Esophagus squamous epithelium (tissue), 5 donors: ENCODE data around the gene ANKRD65. TPM values are rescaled to one million over a fixed set of nuclear protein-coding genes. Genes with fewer than 3 reads are reported as not detected.
A peak's percentile ranks its signal among the peaks of the same experiment; 100 is the strongest.
"Not testable (repeated sequence)": the region's sequence is repeated elsewhere in the genome, so short reads cannot be mapped to it uniquely, and the experiment has no call there.

ENCODE experiments used
- DNase-seq: peaks from one replicate; lab custom pipeline; 2025; lab: John Stamatoyannopoulos, UW
- H3K27ac ChIP-seq, 4 donors: fragments of 200-600 bp; sonication (generic); one replicate each; pipeline ENCODE4 v1.5.1; 2016 to 2019; ENCODE audit warnings: mild to moderate bottlenecking in 1 of 4
- H3K27me3 ChIP-seq, 4 donors: fragments of 200-600 bp; sonication (generic); 1 replicate in 3 of 4; 2 replicates in 1 of 4; pipeline versions ENCODE4 v1.5.1 to v1.6.0; 2017 to 2021; ENCODE audit warnings: antibody characterized with exemption in 1 of 4
- H3K36me3 ChIP-seq, 3 donors: fragments of 200-600 bp; sonication (generic); one replicate each; pipeline ENCODE4 v1.5.1; 2016 to 2019
- H3K4me1 ChIP-seq, 3 donors: fragments of 200-600 bp; sonication (generic); one replicate each; pipeline ENCODE4 v1.5.1; 2017 to 2019
- H3K4me3 ChIP-seq, 4 donors: fragments of 200-600 bp; sonication (generic); 1 replicate in 3 of 4; 2 replicates in 1 of 4; pipeline ENCODE4 v1.5.1; 2016 to 2019; ENCODE audit warnings: mild to moderate bottlenecking in 2 of 4, moderate library complexity in 1 of 4
- H3K9me3 ChIP-seq, 3 donors: fragments of 200-600 bp; sonication (generic); one replicate each; pipeline ENCODE4 v1.5.1; 2016 to 2019
- POLR2A ChIP-seq, 4 donors: fragments of 450-650 bp; IDR thresholded peaks; one replicate each; pipeline ENCODE4 v1.6.1; 2017; ENCODE audit warnings: antibody characterized with exemption in 4 of 4, mild to moderate bottlenecking in 4 of 4, moderate library complexity in 3 of 4
- WGBS, 2 donors: methylation state at CpG; one replicate each; pipeline ENCODE4 v1.1.5; 2018; 5-methylcytosine and 5-hydroxymethylcytosine counted together
- intact Hi-C: fragments of 100-400 bp; cut with DNase I; formaldehyde crosslinking; loops from one replicate; pipeline ENCODE4 v1.15.0; 2022
- total RNA-seq, 4 donors: library from RNA; depleted of rRNA; stranded (reverse); fragments of >200 nt; gene quantifications; one replicate each; pipeline ENCODE4 v1.1.0, GENCODE V29; 2016
- TF ChIP-seq, protein P1 (sequence below), 6 experiments: fragments of 450-650 bp in 4 of 6; fragments of 200-600 bp in 2 of 6; sonication (generic) in 2 of 6; IDR thresholded peaks; one replicate each; pipeline ENCODE4 v1.5.1; 2016 to 2019; ENCODE audit warnings: antibody characterized with exemption in 6 of 6, mild to moderate bottlenecking in 4 of 6, moderate library complexity in 4 of 6
- donor health status: DM: yes; HTN: yes; CAD: no.

Gene ANKRD65
- total RNA-seq, 4 donors from 2014 or later = 4.7 to 28.3 (median 14.4) TPM

DNA sequence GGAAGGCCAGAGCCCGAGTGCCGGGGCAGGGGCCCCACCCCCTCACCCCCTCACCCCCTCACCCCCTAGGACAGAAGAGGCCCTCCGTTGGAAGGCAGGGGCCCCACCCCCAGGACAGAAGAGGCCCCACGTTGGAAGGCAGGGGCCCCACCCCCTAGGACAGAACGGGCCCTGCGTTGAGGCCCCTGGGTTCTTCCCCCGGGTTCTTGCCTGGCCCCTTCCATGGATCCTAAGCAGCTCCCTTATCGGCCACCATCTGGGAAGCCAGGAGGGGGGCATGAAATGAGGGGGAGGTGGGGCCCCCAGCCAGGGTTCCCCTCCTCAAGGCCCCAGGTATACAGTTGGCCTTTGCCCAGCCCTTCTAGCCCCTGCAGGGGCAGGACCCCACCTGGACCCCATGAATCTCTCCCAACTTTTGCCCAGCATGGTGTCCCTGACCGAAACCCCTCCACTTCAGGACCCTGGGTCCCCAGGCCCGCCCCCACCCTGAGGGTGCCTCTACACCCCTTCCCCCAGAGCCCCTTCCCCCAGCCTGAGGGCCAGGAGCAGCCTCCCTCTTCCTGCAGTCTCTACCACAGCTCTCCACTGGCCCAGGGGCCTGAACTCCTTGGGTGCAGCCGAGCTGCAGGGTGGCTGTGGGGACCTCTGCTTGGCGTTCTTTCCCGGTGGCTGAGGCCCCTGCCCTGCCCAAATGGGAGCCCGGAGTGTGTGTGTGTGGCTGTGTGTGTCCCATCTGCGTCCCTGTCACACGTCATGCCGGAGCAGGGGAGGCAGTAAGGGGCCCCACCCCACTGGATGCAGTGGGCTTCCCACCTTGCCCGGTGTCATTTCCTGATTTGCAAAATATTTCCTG is 10.1 kb upstream of the ANKRD65 start:
- DNase-seq = no peak
- TF ChIP-seq, protein P1, sequence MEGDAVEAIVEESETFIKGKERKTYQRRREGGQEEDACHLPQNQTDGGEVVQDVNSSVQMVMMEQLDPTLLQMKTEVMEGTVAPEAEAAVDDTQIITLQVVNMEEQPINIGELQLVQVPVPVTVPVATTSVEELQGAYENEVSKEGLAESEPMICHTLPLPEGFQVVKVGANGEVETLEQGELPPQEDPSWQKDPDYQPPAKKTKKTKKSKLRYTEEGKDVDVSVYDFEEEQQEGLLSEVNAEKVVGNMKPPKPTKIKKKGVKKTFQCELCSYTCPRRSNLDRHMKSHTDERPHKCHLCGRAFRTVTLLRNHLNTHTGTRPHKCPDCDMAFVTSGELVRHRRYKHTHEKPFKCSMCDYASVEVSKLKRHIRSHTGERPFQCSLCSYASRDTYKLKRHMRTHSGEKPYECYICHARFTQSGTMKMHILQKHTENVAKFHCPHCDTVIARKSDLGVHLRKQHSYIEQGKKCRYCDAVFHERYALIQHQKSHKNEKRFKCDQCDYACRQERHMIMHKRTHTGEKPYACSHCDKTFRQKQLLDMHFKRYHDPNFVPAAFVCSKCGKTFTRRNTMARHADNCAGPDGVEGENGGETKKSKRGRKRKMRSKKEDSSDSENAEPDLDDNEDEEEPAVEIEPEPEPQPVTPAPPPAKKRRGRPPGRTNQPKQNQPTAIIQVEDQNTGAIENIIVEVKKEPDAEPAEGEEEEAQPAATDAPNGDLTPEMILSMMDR (IDR thresholded peaks at IDR 0.05) = no peak
- no peak for TF ChIP-seq POLR2A (IDR thresholded peaks at IDR 0.05)
- intact Hi-C loops = no loop called here
- H3K36me3 ChIP-seq = no peaks in the 10 kb centered on the region
- peak overlapping the region in 3 of 4 donors; percentile 15 to 50 (median 22) for H3K4me3 ChIP-seq
- no peaks in the 10 kb centered on the region for H3K9me3 ChIP-seq
- peak overlapping the region; percentile 93 to 97 (median 96) for H3K27ac ChIP-seq
- H3K4me1 ChIP-seq = peaks cover 59 to 96% (median 70%) of the 10 kb centered on the region in 3 donors
- WGBS, 2 donors = 44 to 63% methylated on average over 3 to 9 of the region's 18 CpGs
- H3K27me3 ChIP-seq = peaks cover 0 to 28% (median 0%) of the 10 kb centered on the region in 4 donors

DNA sequence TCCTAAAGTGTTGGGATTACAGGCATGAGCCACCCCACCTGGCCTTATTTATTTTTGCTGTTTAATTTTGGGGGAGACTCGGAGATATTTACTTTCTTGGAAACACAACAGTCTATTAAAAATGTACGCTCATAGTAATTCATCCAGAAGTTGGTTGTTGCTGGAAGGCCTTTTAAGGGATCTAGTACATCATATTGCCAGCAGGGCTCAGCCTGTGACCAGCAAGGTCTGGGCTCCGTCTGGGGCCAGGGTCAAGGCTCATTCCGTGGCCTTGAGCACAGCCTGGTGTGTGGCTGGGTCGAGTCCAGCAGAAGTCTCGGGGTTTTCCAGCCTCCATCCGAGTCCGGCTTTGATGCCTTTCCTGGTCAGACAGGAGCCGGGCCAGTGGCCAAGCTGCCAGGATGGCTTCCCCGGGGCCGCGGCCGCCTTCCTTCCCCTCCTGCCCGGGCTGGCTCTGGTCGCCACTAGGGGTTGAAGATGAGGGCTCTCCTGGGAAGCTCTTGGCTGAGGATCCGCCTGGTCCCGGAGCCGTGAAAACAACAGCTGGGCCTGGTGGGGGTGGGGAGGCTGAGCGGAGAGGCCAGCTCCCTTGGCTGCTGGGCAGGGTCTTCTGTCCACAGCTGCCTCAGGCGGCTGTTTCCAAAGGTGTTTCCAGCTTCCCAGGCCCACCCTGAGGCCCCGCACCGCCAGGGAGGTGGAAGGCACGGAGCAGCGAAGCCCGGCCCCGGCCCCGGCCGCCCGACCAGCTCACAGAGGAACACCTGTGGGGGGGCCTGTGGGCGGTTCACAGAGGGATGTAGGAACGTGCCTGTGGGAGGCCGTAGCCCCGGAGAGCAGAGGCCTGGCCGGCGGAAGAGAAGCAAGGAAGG is 9.3 kb upstream of the ANKRD65 start:
- DNase-seq = no peak
- no peaks in the 10 kb centered on the region for H3K9me3 ChIP-seq
- H3K4me1 ChIP-seq = peaks cover 51 to 98% (median 68%) of the 10 kb centered on the region in 3 donors
- peak overlapping the region; percentile 93 to 97 (median 96) for H3K27ac ChIP-seq
- H3K27me3 ChIP-seq = peaks cover 0 to 30% (median 0%) of the 10 kb centered on the region in 4 donors
- H3K4me3 ChIP-seq = peak overlapping the region in 3 of 4 donors; percentile 15 to 50 (median 22)
- peak in 1 of 4 donors; percentile 7 for TF ChIP-seq POLR2A (IDR thresholded peaks at IDR 0.05)
- TF ChIP-seq, protein P1 (IDR thresholded peaks at IDR 0.05) = peak in 3 of 6 experiments; percentile 19 to 34 (median 31)
- intact Hi-C loops = no loop called here
- 17 to 18% methylated on average over 5 to 11 of the region's 35 CpGs for whole genome bisulfite sequencing, 2 donors
- H3K36me3 ChIP-seq = no peaks in the 10 kb centered on the region

DNA sequence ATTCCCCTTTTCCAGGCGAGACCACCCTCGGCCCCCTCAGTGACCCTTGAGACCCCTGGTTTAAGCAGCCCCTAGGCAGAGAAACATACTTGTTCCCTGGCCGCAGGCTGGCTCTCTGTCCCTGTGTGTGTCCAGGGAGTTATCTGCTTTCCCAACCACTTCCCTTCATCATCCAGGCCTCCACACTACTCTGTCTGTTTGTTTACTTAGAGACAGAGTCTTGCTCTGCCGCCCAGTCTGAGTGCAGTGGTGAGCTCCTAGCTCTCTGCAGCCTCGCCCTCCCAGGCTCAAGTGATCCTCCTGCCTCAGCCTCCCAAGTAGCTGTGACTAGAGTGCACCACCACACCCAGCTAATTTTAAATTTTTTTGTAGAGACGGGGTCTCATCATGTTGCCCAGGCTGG is 8.6 kb upstream of the ANKRD65 start:
- TF ChIP-seq, protein P1 (IDR thresholded peaks at IDR 0.05) = no peak
- no peak for TF ChIP-seq POLR2A (IDR thresholded peaks at IDR 0.05)
- H3K27me3 ChIP-seq = peaks cover 0 to 27% (median 0%) of the 10 kb centered on the region in 4 donors
- no peak overlapping the region for H3K4me3 ChIP-seq
- no peak for DNase-seq
- peak overlapping the region; percentile 93 to 97 (median 96) for H3K27ac ChIP-seq
- peaks cover 44 to 91% (median 62%) of the 10 kb centered on the region in 3 donors for H3K4me1 ChIP-seq
- WGBS, 2 donors = 37 to 63% methylated on average over 5 to 6 of the region's 6 CpGs
- no peaks in the 10 kb centered on the region for H3K9me3 ChIP-seq
- H3K36me3 ChIP-seq = no peaks in the 10 kb centered on the region
- intact Hi-C loops = no loop called here

DNA sequence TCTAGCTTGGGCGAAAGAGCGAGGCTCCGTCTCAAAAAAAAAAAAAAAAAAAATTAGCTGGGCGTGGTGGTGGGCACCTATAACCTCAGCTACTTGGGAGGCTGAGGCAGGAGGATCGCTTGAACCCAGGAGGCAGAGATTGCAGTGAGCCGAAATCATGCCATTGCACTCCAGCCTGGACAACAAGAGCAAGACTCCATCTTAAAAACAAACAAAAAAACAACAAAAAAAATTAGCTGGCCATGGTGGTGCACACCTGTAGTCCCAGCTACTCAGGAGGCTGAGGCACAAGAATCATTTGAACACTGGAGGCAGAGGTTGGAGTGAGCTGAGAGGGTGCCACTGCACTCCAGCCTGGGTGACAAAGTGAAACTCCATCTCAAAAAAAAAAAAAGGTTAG is 7.9 kb upstream of the ANKRD65 start:
- Histone ChIP-seq H3K27me3 (peaks cover 0 to 23% (median 0%) of the 10 kb centered on the region in 4 donors), H3K27ac (peak overlapping the region in 2 of 4 donors; percentile 96), H3K4me1 (peaks cover 37 to 84% (median 55%) of the 10 kb centered on the region in 3 donors)
- whole genome bisulfite sequencing, 2 donors = 94 to 95% methylated on average over 3 to 6 of the region's 6 CpGs
- H3K9me3 ChIP-seq, DNase-seq, intact Hi-C loops, H3K36me3 ChIP-seq, H3K4me3 ChIP-seq: not testable (repeated sequence)

DNA sequence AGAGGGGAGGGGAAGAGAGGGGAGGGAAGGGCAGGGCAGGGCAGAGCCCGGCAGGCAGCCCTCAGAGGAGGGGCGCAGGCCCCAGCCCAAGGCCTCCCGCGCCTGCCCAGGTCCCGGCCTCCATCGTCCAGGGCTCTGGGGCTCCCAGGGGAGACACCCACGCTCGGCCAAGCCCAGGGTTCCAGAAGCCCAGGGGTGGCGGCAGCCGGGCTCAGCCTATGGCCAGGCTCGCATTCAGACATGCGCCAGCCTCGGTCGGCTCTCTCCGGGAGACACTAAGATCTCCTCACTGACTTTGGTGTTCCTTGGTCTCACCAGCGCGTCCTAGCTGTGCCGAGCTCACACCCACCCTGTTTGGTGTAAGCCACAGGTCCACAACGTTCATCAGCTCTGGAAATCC is 7.1 kb upstream of the ANKRD65 start:
- TF ChIP-seq, protein P1 (IDR thresholded peaks at IDR 0.05) = no peak
- TF ChIP-seq POLR2A (IDR thresholded peaks at IDR 0.05) = no peak
- peaks cover 29 to 81% (median 51%) of the 10 kb centered on the region in 3 donors for H3K4me1 ChIP-seq
- H3K9me3 ChIP-seq = no peaks in the 10 kb centered on the region
- intact Hi-C loops = no loop called here
- H3K27me3 ChIP-seq = peaks cover 0 to 23% (median 0%) of the 10 kb centered on the region in 4 donors
- no peak overlapping the region for H3K4me3 ChIP-seq
- H3K36me3 ChIP-seq = no peaks in the 10 kb centered on the region
- H3K27ac ChIP-seq = peak overlapping the region in 3 of 4 donors; percentile 59 to 79 (median 64)
- 71 to 78% methylated on average over 11 to 15 of the region's 19 CpGs for WGBS, 2 donors
- DNase-seq = no peak
